ENCODE data around the gene GABARAP.

DNA sequence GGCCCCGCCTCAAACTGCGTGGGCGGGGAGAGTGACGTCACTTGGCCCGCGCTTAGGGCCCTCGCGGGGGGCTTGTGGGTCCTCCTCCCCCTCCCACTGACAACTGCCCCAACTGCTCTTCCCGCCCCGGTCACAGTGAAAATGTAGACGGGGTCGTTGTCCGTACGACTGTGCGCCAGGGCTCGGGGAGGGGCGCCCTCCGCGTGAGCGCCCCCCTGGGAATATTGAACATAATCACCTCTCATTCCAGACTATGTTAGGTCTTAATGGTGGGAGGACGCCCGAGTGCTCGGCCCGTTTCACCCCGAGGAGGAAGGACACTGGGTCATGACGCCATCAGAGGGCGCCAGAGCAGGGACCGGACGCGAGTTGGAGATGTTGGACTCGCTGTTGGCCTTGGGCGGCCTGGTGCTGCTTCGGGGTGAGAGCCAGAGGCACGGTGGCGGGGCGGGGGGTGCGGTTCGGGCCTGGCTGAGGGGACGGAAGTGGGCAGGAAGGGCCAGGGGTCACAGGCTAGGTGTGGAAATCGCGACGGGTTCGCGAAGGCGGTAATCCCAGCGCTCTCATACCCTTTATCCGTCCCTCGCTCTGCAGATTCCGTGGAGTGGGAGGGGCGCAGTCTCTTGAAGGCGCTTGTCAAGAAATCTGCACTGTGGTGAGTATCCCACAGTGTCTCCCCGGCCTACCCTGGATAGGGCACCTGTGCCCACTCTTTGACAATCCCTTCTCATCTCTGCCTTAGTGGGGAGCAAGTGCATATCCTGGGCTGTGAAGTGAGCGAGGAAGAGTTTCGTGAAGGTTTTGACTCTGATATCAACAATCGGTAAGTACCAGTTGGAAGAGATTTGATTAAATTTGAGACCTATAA is 10.2 kb upstream of the GABARAP start, which contains the start of gene ELP5:
- TF ChIP-seq, protein P1, sequence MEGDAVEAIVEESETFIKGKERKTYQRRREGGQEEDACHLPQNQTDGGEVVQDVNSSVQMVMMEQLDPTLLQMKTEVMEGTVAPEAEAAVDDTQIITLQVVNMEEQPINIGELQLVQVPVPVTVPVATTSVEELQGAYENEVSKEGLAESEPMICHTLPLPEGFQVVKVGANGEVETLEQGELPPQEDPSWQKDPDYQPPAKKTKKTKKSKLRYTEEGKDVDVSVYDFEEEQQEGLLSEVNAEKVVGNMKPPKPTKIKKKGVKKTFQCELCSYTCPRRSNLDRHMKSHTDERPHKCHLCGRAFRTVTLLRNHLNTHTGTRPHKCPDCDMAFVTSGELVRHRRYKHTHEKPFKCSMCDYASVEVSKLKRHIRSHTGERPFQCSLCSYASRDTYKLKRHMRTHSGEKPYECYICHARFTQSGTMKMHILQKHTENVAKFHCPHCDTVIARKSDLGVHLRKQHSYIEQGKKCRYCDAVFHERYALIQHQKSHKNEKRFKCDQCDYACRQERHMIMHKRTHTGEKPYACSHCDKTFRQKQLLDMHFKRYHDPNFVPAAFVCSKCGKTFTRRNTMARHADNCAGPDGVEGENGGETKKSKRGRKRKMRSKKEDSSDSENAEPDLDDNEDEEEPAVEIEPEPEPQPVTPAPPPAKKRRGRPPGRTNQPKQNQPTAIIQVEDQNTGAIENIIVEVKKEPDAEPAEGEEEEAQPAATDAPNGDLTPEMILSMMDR (IDR thresholded peaks at IDR 0.05; ENCODE audit: insufficient read depth, low read length, poor library complexity, severe bottlenecking) = no peak
- TF ChIP-seq EZH2phosphoT487 (conservative IDR thresholded peaks at IDR 0.05; ENCODE audit: low read length) = no peak
